COLO668 (cell line): ENCODE measurements around the gene OTX2.

ENCODE experiments used
- DNase-seq: peaks from one replicate; lab custom pipeline; 2025; ENCODE audit not compliant: unreplicated experiment; lab: John Stamatoyannopoulos, UW

OTX2 gene

DNA sequence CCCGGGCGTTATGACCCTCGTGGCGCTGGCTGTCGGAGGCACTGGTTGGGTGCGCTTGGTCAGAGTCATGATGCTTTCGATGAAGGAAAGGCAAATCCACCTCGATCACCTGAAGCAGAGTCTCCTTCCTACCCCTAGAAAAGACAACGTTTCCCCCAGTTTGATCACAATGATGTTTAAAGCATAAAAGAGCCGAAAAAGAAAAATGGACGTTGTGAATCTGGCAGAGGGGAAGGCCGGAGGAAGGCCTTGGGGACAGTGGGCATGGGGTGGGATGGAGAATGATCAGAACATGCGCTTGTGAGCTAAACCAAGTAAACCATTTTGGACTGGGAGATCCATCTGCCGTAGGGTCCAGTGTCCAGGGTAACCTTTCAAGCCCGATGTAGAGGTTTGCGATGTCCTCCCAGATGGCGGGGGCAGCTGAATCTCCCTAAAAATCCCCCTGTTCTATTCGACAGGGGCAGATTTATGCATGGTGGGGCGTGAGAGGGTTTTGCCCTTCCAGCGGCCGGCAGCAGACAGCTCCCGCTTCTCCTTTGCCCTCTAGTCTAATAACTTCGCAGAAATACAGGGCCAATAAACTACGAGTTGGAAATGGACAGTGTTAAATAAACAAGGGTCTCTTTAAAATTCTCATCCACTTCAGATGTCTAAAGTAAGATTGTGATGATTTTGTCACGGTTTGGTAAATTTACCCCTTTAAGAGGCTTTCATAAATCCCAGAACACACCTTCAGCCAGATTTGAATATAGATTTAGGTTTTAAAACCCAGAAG is 2.3 kb upstream of the OTX2 start:
- DNase-seq: no peak

- no peak for DNase-seq
Observed at GRCh38 chr14:56811593-56812363, 1.5 kb upstream of the OTX2 start.

- no peak for DNase-seq
Observed at GRCh38 chr14:56810836-56811592, 735 bp upstream of the OTX2 start.

DNA sequence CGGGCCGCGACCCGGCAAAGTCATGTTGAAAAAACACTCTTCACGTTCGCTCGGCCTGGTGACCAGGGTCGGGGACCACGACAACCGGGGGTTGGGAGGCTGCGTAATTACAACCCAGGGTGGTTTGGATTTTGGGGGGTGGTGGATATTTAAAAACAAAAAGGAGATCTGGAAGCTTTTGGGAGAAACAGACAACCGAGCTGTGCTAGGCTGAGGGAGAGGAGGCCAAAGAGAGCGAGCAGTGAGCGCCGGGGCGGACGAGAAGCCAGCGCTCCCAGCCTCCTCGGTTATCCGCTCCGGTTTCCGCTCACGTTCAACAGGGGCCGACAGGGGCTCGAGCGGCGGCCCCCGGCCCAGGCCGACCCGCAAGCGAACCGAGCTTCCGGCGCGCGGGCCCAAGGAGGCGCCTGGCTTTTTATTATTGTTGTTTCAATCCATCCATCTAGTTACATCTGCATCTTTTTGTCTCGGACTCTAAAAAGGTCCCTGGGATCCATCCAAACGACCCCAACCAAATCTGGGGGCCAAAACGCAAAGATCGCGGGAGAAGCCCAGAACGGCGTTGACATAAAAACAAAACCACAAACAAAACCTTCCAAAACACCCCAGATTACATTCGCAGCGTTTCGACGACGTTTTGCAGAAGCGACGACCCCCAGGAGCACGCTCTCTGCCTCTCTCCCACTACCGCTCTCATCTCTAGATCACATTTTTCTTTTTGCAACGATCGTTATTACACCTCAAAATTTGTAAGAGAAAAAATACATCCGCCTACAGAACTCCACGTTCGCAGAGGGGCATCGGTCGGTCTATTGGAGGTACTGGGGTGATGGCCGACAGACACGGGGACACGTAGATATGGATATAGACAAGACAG is 771 bp downstream of the OTX2 start:
- DNase-seq: no peak

DNA sequence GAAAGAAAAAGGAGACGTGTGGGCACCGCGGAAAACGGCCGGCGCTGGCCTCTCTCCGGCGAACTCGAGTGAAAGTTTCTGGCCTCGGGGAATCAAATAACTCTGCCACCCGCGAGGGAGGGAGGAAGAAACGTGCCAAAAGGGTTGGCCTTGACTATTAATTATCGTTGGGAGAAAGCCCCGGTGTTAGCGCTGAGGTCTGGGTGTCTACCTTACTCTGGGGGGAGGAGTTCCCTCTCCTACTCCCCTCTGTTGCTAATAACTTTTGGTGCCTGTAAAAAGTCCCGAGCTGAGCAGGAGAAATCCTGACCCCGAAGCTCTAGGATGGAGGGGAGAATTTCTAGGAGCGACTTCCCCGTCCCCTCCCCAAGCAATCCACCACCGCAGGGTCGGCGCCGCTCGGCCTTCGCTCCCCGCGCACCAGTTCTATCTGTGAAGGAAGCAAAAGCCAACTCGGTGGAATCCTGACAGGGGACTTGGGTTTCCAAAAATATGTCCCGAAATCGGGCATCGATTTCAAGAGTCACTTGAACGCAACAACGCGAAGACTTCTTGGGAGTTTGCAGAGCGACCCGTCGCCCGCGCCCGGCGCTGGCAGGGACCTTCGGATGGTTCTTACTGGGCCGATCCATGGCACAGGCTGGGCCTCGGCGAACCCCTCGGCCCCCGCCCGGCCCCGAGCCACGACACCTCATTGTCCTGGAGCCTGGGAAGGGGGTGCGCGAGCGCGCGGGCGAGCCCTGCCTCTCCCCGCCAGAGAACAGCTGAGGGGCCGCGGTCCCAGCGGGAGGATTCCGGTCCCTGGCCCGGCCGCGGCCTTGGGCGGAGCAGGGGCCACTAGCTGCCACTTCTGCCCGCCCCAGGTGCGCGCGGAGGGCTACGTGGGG is 1.7 kb downstream of the OTX2 start:
- DNase-seq: no peak

- DNase-seq: no peak
Observed at GRCh38 chr14:56808110-56808382, 2.2 kb downstream of the OTX2 start.

GRCh38 chr14:56807386-56808109 is 2.7 kb downstream of the OTX2 start:
- peak; percentile 33 for DNase-seq

- no peak for DNase-seq
Observed at GRCh38 chr14:56806760-56807159, 3.5 kb downstream of the OTX2 start.

GRCh38 chr14:56805992-56806727 is 4.1 kb downstream of the OTX2 start:
- DNase-seq: no peak

DNA sequence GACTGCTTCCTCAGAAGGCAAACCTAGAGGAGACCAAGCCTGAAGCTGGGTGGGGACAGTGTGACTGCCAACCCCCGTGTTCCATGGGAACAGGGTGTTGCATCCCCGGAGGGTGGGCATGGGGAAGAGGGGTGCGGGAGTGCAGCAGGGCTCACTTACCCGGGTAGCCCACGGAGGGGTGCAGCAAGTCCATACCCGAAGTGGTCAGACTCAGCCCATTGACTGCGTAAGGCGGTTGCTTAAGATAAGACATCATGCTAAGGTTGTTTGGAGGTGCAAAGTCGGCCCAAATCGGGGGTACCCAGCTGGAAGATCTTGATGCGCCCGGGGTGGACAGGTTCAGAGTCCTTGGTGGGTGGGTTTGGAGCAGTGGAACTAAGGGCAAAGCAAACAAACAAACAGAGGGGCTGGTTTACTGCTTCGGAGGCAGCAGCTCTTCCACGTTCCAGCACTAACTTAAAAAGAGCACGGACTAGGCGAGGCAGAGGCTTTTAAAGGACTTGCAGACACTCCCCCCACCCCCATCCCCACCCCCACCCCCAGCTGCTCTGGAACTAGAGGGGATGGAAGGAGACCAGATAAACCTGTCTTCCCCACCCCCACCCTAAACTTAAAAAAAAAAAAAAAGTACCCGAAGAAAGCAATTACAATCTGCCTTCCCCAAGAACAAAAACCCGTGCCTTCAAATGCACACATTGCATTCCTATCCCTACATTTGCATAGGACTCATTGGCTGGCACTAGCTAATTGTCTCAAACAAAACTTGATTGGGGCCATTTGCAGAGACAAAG is 4.9 kb downstream of the OTX2 start:
- no peak for DNase-seq

DNA sequence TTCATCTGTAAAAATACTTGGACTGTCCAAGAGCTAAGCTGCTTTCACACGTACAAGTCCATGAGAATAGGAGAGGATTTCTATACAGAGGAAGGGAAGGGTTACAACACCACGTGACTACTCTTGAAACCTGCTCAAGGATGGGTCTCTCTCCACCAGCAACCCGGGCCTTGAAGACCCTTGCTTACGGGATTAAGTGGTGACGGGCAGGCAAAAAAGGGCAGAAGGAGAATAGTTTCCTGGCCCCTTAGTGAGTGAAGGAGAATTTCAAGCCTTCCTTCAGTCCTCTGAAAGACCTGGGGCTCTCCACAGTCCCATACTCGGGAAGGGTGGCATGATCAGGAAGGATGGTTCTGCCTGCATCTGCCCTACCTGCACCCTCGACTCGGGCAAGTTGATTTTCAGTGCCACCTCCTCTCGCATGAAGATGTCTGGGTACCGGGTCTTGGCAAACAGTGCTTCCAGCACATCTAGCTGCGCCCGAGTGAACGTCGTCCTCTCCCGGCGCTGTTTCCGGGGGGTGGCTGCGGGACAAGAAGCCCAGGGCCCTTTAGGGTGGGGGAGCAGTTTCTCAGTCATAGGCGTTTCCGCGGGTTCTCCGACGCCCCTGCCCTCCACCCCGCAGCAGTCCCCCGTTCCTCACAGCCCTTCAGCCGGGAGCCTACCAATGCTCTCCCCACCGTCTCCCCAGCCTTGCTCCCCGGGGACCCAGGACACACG is 6.3 kb downstream of the OTX2 start:
- DNase-seq: no peak

GRCh38 chr14:56801920-56802319 is 8.4 kb downstream of the OTX2 start:
- DNase-seq: no peak

- no peak for DNase-seq
Observed at GRCh38 chr14:56799343-56799645, 11.0 kb downstream of the OTX2 start.

DNA sequence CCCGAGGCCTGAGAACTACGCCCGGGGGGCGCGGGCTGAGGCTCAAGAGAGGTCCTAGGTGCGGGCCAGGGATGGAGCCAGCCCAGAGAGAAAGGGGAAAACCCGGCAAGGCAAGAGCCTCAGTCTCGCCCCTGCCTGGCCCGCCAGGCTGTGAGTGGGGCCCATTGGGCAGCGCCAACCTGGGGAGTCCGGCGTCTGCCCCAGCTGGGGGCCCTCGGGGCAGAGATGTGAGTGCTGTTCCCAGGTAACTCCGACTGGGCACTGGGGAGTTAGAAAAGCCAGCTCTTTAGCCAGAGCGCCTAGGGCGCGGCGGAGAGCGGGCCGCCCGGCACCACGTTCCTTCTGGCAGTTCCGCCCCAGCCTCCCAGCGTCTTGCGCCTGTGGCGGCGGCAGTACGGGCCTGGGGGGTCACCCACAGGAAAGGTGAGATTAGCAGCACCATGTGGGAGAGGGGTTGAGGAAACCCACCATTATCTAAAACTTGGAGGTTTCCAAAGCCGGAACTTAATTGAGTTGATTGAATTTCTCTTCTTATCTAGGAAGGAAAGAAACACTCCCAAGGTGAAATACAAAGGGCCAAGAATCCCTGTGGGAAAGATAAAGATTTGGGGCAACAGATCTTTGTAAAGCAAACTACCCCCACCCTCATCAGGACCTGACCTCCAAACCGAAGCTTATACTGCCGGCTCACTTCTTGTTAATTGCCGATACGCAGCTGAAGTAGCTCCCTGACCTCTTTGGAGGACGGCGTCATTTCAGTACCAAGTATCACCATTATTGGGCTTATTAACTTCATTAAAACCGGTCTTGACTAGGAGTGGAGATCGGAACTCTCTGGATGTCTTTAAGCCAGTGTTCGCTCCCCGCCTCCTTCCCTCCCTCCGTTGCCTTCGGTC is 11.6 kb downstream of the OTX2 start:
- DNase-seq: no peak

GRCh38 chr14:56797569-56798446 is 12.5 kb downstream of the OTX2 start:
- no peak for DNase-seq
